Posterior vena cava (tissue), 2 donors: ENCODE measurements around the gene HUNK. TPM values are rescaled to one million over a fixed set of nuclear protein-coding genes. Genes with fewer than 3 reads are reported as not detected.

Experiments used
- DNase-seq: peaks from one replicate; pipeline ENCODE4 v3.0.0-alpha.2; 2020; ENCODE audit warnings: low spot score
- intact Hi-C, 2 donors: fragments of 100-400 bp; cut with DNase I; formaldehyde crosslinking; loops; one replicate each; pipeline versions ENCODE4 v1.14.1 to v1.14.2; 2022 to 2023
- total RNA-seq, 2 donors: library from RNA; stranded (reverse); fragmentation: NEBNext Ultra II Directional; extraction: Animal tissue kit (Norgen Biotek cat#: 25700); gene quantifications; one replicate each; pipeline ENCODE4 v1.2.1, GENCODE V29; 2021
- donor health status: DM: yes; HTN: yes; CAD: no.
- donor health status: DM: yes; HTN: yes; CAD: no.

Gene HUNK
- total RNA-seq, 2 donors from 2014 or later, result 6.9 to 11.8 TPM

DNA sequence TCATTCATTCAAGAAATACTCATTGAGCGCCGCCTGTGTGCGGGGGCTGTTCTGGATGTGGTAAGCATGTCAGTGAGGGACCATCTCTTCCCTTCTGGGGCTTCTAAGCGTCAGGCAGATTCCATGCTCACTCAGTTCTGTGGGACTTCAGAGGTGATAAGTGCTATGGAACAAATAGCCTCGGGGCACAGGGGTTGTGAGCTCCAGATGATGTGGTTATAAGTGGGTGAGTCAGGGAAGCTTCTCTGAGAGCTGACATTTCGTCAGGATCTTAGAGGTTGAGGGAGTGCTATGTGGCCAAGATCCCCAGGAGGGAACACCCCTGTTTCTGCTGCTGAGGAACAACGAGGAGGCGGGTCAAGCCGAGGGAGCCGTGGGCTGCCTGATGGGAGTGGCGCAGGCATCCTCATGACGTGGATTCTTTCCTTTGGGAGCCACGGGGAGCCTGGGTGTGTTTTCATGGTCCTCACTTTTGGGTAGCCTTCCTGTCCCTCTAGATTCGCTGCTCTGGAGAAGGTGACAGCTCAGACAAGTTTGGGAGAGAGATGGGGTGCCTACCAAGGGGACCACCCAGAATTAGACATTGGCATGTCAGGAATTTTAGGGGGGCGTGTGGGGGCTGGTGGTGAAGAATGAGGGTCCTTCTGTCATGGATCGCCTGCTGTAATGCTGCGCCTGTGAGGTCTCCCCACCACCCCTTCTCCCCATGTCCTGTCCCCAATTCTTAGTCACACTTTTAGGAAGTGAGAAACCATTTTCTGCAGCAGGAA is 38.5 kb downstream of the HUNK start:
- intact Hi-C loops, result no loop called here
- no peak for DNase-seq

DNA sequence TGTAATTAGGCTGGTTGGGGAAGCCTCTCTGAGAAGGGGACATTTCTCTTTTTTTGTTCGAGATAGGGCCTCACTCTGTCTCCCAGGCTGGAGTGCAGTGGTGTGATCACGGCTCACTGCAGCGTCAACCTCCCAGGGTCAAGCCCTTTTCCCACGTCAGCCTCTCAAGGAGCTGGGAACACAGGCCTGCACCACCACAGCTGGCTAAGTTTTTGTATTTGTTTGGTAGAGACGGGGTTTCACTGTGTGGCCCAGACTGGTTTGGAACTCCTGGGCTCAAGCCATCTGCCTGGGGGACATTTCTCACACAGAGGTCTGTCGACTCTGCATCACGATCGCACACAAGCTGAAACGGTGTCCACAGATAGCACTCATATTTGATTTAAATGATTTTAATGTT is 39.7 kb downstream of the HUNK start:
- intact Hi-C loops, result no loop called here

DNA sequence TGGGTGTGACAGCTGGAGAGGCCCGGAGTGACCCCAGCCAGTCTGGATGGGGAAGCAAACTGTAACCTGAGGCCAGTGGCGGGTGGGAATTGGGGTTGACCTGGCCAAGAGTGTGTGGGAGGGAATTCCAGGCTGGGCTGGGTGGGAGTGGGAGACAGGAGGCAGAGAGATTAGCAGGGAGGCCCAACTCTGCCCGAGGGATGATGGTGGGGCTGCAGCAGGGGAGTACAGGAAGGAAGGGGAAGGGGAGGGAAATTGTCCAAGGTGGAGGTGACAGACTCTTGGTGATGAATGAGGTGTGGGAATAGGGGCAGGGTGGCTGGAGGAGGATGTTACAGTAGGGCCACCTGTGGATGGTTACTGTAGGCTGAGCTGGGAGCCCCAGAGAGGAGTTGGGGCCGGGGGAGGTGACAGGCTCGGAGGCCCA is 40.4 kb downstream of the HUNK start:
- no peak for DNase-seq
- intact Hi-C loops, result no loop called here

More for the DNA sequence above, 39.7 kb downstream of the HUNK start:
- DNase-seq, result no peak

DNA sequence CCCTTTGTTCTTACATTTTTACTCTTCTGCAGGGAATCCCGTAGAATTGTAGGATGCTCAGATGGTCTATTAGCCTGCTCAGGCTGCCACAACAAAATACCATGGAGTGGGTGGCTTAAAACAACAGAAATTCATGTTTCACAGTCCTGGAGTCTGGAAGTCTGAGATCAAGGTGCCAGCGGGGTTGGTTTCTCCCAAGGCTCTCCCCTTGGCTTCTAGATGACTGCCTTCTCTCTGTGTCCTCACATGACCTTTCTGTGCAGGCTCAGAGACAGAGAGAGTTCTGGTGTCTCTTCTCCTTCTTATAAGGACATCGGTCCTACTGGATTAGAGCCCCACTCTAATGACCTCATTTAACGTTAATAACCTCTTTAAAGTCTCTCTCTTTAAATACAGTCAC is 41.7 kb downstream of the HUNK start:
- intact Hi-C loops, result no loop called here
- DNase-seq, result no peak

DNA sequence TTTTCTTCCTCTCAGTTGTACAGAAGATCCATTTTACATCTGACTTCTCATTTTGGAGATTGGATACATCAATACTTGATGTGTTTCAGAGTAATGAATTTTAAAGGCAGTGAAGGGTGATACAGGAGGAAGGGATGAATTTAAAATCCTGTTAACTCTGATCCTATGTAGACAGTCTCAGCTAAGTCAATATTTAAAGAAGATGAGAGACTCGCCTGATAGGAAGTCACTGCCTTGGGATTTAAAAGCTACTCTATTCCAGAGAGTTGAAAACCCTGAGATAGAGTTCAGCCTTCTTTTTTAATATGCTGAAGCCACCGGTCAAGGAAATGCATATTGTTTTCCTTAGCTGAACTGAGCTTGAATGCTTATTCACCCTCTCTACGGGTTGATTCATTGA is 42.7 kb downstream of the HUNK start:
- intact Hi-C loops, result no loop called here
- no peak for DNase-seq

DNA sequence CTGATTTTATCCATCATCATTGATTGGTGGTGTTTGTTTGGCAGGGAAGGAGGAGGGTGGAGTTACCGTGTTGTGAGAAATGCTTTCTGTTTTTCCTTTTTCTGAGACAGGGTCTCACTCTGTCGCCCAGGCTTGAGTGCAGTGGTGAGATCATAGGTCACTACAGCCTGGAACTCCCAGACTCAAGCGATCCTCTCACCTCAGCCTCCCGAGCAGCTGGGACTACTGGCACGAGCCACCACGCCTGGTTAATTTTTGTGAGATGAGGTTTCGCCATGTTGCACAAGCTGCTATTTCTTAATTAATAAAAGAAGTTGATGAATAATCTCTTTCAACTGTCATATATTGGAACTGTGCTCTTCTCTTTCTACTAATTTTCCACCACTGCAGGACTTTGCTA is 44.3 kb downstream of the HUNK start:
- intact Hi-C loops, result no loop called here
- DNase-seq, result no peak

DNA sequence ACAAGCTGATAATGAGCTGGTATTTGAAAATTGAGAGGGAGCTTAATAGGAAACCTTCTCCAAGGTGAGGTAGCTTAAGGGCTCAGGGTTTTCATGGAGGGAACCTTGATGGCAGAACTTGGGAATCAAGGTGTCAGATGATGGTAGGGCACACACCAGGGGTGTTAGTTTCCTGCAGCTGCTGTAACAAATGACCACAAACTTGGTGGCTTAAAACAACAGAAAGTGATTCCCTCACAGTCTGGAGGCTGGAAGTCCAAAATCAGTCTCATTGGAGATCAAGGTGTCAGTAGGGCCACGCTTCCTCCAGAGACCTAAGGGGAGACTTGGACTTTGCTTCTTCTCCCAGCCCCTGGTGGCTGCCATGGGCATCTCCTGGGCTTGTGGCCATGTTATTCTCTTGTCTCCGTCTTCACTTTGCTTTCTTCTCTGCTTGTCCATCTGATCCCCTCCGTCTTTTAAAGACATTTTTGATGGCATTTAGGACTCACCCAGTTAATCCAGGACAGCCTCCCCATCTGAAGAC is 45.5 kb downstream of the HUNK start:
- intact Hi-C loops, result no loop called here

DNA sequence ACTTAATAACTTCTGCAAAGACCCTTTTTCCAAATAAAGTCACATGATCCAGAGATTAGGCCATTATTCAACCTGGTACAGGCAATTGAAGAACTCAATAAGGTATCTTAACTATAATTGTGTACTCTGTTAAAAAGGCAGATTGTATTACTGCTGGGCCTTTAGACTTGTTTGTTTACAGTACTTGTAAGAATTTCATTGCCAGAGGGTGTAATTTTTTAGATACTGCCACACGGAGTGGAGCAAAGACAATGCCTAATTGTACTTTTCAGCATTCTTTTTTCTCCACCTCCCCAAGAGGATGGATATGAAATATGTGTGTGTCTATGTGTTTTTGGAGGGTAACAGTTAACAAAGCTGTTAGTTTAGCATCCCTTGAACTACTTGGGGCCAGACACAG is 47.5 kb downstream of the HUNK start:
- DNase-seq, result no peak
- intact Hi-C loops, result no loop called here

More for the DNA sequence above, 45.5 kb downstream of the HUNK start:
- DNase-seq, result no peak

DNA sequence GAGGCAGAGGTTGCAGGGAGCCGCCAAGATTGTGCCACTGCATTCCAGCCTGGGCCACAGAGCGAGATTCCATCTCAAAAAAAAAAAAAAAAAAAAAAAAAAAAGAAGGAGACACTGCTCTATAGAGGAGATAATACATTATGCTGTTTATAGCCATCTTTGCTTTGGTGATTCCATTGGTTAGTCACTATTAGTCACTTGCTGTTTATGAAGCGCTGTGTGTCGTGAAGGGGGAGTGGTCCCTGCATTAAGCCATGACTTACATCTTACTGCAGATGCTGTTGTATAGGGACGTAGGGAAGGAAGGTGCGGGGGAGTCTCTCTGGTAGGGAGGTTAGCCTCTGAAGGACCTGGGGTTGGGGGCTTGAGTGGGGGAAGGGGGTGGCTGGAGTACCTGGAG is 48.3 kb downstream of the HUNK start:
- no peak for DNase-seq
- intact Hi-C loops, result no loop called here

DNA sequence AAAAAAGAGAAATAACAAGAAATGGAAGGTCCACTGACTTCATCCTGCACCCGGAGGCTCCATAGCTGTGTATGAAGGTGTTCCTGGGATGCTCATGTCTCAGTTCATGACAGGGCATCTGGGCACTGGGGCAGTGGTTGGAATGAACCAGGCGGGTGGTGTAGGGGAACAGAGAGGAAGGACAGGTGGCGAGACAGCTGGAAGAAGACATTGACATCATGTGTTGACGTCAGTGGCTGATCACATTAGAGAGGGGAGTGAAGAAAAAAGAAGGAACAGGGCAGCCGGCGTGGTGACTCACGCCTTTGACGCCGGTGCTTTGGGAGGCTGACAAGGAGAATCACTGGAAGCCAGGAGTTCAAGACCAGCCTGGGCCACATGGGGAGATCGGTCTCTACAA is 50.1 kb downstream of the HUNK start:
- intact Hi-C loops, result no loop called here
- no peak for DNase-seq

DNA sequence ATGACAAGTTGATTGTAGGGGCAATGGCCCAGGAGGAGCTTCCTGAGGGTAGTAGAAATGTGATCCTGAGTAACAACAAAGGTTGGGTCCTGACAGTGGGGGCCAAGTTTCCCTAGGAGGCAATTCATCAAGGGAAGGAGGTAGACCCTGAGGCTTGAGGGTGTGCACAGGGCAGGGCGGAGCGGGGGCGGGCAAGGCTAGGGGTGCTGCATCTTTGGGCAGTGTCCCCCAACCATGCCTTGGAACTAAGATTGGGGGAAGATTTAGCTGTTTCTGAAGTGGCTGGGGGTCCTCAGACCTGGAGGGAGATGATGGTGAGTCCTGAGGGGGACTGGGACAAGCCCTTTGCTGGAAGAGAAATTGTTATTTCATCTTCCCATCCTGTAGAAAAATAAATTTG is 50.9 kb downstream of the HUNK start:
- intact Hi-C loops, result no loop called here
- no peak for DNase-seq

DNA sequence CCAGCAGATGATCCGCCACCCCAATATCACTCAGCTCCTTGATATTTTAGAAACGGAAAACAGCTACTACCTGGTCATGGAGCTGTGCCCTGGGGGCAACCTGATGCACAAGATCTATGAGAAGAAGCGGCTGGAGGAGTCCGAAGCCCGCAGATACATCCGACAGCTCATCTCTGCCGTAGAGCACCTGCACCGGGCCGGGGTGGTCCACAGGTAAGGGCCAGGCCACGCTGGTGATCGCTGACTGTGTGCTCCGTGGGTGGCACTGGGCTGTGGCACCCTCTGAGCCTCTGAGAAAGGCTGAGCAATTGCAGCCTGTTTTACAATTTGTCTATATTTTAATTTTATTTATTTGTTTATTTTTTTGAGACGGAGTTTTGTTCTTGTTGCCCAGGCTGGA is 51.7 kb downstream of the HUNK start:
- no peak for DNase-seq
- intact Hi-C loops, result no loop called here

DNA sequence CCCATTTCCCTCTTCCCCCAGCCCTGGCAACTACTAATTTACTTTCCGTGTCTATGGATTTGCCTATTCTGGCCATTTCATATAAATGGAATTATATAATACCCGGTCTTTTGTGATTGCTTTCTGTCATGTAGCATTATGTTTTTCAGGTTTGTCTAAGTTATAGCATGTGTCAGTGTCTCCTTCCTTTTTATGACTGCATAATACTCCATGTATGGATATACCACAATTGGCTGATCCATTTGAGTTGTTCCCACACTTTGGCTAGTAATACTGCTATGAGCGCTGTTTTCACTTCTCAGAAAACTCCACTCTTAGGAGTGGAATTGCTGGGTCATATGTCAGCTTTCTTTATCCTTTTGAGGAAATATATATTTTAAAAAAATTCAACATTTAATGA is 53.7 kb downstream of the HUNK start:
- no peak for DNase-seq
- intact Hi-C loops, result no loop called here

DNA sequence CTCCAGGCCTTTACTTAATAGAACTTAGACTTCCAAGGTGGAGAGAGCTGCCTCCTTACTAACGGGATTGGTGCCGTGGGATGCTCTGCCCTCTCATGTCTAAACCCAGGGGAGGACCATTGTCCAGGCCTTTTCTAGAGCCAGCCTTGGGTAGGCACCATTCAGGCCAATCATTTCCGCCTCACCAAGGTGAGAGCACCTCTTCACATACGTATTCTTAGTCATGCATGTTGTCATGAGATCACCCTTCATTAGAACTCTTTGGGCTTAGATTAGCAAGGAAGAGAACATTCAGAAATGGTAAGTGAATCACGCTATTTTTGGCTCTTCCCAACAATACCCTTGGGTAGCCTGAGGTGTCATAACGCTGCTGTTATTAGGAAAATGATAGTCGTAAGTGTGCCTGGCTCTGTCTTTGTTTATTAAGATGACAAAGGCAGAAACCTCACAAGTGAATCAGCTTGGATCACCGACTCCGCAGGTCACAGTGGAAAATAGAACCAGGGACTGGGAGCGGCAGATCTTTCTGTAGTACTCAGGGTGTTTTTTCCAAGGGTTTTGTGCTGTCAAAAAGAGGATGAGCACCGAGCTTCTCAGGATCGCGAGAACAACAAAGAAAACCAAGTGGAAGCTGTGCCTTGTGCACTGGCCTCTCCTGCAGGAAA is 55.0 kb downstream of the HUNK start:
- DNase-seq, result no peak
- intact Hi-C loops, result no loop called here

DNA sequence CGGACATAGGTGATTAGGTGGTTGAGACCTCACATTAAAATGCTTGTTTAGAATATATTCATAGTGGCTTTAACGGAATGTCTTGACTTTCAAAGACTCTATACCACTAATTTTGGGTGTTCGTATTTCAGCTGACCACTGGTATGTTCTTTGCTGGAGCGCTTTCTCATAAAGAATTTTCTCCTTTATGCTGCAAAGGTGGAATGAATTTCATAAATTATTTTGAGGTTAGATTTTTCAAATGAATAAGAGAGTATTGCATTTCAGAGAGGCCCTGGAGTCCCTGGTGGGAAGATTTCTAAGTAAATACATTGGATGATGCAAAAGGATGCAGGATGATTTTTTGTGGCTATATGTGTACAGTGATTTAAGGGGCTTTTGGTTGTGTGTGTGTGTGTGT is 55.8 kb downstream of the HUNK start:
- DNase-seq, result no peak
- intact Hi-C loops, result no loop called here

DNA sequence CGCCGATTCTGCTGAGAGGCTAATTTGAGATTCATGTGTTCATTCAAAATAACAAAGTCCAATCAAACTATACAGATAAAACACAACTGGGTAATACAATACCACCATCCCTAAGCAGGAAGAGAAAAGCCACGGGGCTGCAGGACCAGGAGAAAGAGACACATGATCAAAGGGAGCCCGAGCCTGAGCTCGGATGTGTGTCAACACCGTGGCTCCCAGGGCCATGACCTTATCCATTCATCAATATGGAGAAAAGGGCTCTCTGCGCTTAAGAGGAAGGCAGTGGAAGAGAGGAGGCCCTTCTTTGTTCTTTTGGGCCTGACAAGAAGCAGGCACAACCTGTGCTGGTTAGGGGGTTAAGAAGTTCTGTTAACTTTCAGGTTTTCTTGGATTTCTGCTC is 56.7 kb downstream of the HUNK start:
- intact Hi-C loops, result no loop called here
- no peak for DNase-seq

DNA sequence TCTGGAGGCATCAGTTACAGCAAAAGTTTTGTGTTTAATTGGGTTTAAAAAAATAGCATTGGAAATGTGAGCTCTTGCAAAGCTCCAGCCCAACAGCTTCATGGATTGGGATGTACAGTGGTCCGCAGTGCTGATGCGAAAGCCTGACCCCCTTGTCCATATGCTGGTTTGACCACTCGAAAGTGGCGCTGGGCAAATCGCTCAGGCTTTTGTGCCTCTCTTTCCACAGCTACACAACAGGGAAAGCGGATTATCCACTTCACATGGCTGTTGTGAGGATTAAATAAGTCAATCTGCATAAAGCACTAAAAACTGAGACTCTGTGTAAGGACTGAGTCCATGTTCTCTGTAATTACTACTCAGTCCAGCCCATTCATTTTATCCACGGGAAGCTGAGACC is 57.2 kb downstream of the HUNK start:
- no peak for DNase-seq
- intact Hi-C loops, result no loop called here

DNA sequence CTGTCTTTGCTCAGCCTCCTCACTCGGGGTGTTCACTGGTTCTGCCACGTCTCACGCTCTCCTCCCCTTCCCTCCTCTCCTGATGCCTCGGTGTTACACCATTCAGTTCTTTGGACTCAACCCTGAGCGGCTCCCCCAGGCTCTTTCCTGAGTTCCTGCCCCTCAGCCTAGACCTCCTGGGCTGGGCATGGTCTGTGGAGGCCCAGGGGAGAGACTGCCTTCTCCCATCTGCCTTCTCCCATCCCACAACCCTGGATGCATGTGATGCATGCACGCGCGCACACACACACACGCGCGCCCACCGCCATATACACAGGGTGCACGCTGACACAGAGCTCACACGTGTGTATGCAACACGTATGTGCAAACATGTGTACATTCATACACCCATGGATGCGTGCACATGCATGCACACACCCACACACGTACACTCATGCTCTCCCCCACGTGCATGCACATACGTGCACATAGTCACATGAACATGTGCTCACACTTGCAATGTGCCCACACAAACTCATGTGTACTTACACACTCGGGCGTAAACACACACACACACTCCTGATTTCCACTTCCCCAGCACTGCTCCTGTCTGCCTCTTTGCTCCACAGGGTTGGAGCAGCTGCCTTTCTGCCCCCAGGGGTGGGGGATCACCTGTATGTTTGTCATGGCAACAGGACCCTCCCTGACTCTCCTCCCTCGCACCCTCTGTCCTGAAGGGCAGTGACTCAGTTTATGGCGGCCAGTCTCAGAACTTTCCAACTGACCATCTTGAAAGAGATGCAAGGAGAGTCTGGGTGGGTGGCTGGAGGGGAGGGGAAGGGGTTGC is 59.0 kb downstream of the HUNK start:
- no peak for DNase-seq
- intact Hi-C loops, result loop anchor here in 1 of 2 donors (1.0 kb wide), 1 partner anchor 47 kb away; no protein-coding TSS in a partner anchor

DNA sequence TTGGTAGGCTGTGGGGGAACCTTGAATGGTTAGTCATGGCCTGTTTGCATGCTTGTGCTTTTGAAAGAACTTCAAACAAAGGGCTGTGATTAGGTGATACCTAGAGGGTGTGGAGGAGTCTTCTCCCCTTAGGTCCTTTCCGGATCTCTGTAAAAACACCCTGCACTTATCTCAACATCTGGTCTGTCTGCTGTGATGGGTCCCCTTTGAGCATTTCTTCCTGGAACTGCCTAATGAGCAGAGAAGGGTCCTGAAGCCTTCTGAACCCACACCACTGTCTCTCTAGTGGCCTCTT is 59.6 kb downstream of the HUNK start:
- intact Hi-C loops, result loop anchor here in 1 of 2 donors (1.0 kb wide), 1 partner anchor 47 kb away; no protein-coding TSS in a partner anchor

DNA sequence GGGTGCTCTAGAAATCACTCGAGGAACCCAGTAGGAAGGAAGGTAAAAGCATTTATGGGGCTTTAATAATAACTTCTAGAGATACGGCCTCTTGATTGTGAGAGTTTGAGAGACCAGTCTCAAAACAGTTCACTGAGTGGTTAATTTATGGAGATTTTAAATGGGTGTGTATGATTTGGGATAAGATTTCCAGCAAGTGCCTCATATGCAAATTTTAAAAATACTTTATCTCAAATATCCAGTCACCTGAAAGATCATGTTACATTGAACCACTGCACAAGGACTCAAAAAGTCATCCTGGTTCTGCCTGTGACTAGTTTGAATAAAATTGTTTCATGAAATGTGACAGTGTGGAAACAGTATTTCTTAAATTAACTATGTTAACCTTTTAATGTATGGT is 64.5 kb downstream of the HUNK start:
- intact Hi-C loops, result no loop called here

More for the DNA sequence above, 59.6 kb downstream of the HUNK start:
- DNase-seq, result no peak

More for the DNA sequence above, 64.5 kb downstream of the HUNK start:
- DNase-seq, result no peak
